NOMO-1 (cell line): ENCODE data around the gene FGB.

Source experiments
- DNase-seq, 2 experiments: peaks; one replicate each; lab custom pipeline; 2025; ENCODE audit not compliant: unreplicated experiment in 2 of 2; lab: John Stamatoyannopoulos, UW

Gene FGB

DNA sequence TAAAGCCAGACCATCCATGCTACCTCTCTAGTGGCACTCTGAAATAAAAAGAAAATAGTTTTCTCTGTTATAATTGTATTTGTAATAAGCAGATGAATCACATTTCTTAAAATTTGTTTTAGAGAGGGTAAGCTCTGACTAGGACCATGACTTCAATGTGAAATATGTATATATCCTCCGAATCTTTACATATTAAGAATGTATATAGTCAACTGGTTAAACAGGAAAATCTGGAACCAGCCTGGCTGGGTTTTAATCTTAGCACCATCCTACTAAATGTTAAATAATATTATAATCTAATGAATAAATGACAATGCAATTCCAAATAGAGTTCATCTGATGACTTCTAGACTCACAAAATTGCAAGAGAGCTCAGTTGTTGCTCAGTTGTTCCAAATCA lies 1.5 kb downstream of the FGB start:
- no peak for DNase-seq

DNA sequence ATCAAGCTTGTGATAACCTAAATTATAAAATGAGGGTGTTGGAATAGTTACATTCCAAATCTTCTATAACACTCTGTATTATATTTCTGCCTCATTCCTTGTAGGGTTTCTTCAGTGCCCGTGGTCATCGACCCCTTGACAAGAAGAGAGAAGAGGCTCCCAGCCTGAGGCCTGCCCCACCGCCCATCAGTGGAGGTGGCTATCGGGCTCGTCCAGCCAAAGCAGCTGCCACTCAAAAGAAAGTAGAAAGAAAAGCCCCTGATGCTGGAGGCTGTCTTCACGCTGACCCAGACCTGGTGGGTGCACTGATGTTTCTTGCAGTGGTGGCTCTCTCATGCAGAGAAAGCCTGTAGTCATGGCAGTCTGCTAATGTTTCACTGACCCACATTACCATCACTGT lies 2.9 kb downstream of the FGB start:
- no peak for DNase-seq

DNA sequence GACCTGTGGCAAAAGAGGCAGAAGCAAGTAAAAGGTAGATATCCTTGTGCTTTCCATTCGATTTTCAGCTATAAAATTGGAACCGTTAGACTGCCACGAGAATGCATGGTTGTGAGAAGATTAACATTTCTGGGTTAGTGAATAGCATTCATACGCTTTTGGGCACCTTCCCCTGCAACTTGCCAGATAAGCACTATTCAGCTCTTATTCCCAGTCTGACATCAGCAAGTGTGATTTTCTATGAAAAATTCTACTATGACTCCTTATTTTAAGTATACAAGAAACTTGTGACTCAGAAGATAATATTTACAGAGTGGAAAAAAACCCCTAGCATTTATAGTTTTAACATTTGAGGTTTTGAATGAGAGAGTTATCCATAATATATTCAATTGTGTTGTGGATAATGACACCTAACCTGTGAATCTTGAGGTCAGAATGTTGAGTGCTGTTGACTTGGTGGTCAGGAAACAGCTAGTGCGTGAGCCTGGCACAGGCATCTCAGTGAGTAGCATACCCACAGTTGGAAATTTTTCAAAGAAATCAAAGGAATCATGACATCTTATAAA lies 3.9 kb downstream of the FGB start:
- no peak for DNase-seq

DNA sequence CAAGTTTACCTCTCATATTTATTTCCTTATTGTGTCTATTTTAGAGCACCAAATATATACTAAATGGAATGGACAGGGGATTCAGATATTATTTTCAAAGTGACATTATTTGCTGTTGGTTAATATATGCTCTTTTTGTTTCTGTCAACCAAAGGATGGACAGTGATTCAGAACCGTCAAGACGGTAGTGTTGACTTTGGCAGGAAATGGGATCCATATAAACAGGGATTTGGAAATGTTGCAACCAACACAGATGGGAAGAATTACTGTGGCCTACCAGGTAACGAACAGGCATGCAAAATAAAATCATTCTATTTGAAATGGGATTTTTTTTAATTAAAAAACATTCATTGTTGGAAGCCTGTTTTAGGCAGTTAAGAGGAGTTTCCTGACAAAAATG lies 6.2 kb downstream of the FGB start:
- no peak for DNase-seq

DNA sequence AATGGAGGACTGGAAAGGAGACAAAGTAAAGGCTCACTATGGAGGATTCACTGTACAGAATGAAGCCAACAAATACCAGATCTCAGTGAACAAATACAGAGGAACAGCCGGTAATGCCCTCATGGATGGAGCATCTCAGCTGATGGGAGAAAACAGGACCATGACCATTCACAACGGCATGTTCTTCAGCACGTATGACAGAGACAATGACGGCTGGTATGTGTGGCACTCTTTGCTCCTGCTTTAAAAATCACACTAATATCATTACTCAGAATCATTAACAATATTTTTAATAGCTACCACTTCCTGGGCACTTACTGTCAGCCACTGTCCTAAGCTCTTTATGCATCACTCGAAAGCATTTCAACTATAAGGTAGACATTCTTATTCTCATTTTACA lies 6.8 kb downstream of the FGB start:
- no peak for DNase-seq

DNA sequence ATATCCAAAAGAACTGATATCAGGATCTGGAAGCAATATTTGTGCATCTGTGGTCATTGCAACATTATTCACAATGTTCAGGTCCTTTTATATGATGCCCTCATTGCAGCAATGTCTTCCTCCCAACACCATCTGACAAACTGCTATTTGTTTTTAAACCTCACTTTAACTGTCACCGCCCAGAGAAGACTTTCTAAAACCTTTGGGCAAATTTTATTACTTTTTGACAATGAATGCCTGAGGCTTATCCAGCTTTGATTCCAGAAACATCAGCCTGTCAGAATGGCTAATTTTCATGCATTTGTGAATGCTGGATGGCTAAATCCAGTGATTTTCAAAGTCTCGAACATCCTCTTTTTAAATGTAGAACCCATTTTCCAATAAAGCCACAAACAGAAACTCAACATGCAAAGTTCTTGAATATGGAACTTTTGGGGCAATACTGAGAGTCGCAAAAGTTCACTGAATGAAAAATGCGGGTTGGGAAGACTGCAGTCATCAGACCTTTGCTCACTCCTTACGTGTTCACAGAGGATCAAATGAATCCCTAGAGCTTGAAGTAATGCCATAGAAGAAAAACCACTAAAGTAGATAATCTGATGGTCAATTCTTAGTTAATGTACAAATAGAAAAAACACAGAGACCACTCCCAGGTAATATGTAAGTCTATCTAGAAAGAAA lies 10.5 kb downstream of the FGB start:
- DNase-seq: no peak

DNA sequence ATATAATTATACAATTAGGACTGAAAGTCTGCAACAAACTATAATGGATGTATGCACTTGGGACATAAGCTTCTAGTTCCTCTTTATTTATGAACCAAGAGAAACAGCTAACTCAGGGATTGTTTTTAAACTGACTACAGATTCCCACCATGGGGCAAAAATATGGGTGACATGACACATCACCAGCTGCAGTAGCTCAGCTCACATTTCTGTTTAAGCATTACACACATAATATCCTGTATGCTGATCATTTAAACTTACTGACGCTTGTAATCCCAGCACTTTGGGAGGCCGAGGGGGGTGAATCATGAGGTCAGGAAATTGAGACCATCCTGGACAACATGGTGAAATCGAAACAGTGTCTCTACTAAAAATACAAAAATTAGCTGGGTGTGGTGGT lies 11.5 kb downstream of the FGB start:
- DNase-seq: peak in 1 of 2 experiments; percentile 1

DNA sequence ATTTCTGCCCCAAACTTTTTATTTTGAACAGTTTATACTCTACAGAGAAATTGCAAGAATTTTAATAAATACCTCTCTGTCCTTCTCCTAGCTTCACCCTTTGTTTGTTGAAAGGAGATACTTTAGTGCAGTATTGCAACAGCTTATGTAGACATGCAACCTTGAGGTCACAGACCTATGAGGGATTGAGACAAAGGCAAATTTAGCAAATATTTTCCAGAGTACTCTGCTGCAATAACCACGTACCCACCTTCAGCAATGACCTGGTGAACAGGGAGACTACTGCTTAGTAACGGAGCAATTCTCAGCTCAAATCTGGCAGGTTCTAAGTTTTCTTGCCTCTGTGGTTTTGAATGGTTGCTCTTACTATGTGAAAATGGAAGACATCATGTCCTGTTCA lies 14.5 kb downstream of the FGB start:
- DNase-seq: no peak

DNA sequence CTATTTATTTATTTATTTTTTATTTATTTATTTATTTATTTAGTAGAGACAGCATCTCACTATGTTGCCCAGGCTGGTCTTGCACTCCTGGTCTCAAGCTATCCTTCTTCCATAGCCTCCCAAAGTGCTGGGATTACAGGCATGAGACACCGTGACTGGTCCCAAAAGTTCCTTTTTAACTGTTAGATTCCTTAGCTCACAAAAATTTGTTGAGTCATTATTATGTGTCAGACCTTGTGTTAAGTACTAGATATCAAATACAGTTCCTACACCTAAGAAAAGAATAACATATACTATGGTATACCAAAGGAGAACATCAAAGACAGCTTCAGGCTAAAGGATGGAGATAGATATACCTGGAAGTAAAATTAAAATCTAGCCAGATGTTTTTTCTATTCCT lies 16.1 kb downstream of the FGB start:
- no peak for DNase-seq

DNA sequence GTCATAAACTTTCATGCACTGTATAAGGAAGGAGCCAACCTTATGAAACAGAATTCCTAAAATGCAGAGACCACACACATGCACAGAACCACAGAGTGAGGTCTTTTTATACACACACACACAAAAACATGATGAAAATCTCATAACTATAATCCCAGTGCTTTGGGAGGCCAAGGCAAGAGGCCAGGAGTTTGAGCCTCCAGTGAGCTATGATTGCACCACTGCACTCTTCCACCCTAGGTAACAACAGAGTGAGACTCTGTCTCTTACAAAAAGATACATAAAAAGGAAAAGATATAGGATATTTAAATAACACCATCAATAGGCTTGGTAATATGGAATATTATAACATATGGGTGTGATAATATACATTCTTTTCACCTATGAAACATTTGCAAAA lies 17.1 kb downstream of the FGB start:
- DNase-seq: no peak

DNA sequence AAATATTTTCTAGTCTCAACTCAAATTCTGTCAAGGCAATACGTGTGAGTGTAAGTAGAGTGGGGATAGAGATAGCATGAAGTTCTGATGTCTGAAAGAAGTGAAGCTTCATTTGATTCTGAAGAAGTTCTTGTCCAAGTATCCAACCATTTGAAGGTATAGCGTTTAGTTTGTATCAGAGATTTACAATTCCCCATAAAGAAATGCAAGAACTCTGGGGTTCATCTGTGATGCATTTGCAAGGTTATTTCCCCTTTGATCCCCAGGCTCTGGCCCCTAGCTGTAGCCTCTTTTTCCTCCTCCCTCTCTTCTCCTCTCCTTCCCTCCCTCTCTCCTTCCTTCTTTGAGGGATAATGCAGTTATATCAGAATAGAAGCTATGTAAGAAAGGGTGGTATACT lies 19.9 kb downstream of the FGB start:
- no peak for DNase-seq

DNA sequence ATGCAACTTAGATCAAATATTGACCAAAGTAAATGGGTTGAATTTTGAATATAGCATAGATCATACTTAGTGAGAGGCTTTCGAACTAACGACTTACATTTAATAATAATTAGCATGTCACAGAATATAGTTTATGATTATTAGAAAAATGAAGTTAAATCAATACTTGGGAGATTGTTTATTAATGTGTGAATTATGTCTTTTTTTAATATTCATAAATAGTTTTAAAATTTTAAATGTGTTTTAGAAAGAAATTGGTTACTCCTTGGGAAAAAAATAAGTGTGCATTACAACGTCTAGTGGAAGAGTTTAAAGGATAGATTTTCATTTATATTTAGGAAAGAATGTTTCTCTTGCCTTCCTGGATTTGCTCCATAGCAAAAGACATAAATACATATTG lies 20.4 kb downstream of the FGB start:
- no peak for DNase-seq

DNA sequence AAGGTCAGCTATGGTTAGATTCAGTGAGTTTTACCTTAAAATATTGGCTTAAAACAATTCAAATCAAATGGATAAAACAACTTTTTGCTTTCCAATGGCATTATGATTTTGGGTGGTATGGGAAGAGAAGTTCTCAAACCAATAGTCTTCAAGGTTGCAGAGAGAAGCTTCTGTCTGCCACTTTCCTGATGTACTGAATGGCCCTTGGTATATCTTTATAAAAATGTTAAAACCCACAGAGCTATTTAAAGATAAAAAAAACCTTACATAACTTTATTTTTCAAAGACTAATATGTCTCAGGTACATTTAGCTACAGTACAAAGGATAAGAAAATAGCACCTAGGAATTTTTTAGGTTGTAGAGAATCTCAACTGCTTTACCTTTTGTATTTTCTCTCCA lies 20.9 kb downstream of the FGB start:
- DNase-seq: no peak

DNA sequence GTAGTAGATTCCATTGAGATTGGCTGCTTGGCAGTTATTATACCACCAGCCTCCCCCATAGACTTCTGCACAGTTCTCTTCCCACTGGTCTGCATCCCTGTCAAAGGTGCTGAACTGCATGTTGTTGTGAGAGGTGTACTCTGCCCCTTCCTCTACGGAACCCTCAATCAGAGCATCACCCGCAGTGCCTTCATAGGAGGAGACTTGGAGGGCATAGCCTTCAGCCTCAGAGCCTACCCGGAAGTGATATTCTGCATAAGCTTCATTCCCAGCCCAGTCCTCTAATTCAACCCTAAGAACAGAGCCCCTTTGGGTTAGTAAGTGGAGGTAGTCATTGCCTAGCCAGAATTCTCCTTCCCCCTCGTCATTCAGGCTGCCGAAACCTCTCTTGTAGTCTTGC lies 21.4 kb downstream of the FGB start:
- no peak for DNase-seq

DNA sequence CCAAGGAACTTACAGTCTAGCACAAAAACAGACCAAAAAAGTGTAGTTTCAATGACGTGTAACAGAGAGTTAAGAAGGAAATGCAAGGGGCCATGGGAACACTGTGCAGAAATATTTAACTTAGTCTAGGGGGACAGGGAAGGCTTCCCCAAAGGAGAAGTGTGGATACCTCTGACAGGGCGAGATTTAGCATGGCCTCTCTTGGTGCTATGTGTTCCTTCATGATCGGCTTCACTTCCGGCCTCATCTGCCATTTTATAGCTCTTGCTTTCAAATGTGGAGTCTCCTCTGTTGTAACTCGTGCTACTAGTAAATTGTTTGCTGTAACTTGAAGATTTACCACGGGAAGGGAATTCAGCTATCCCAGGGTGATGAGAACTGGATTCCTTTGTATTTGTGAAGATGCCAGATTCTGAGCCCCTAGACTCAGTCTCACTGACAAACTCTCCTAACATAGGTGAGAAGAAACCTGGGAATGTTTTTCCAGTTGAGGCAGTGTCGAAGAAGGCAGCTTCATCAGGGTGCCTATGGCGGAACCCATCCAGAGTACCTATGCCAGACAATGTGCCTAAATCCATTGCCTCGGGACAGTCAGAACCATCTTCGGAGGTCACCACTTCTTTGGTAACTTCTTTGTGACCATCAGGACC lies 22.7 kb downstream of the FGB start:
- no peak for DNase-seq

DNA sequence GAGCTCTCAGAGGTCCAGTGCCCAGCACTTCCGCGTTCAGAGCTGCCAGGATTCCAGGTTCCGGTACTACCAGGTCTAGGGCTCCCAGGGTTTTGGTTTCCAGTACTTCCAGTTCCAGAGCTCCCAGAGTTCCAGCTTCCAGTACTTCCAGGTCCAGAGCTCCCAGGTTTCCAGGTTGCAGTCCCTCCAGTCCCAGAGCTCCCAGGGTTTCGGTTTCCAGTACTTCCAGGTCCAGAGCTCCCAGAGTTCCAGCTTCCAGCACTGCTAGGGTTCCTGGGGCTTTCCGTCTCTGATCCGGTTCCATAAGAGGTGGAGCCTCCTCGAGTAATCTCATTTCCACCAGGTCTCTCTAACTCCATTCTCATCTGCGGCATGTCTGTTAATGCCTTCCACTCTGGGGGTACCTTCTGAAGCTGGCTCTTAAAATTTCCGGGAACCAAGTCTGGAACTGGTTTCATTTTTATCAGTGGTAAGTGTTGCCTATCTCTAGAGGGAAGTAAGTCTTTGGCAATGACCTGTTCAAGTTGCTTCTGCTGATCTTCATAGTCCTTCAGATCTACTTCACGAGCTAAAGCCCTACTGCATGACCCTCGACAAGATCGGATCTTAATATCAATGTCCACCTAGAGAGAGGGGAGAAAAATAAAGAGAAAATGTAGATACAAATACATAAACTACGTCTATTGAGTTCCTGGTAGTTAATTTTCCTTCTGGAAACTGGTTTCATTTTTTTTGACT lies 23.7 kb downstream of the FGB start:
- DNase-seq: peak in 1 of 2 experiments; percentile 15

DNA sequence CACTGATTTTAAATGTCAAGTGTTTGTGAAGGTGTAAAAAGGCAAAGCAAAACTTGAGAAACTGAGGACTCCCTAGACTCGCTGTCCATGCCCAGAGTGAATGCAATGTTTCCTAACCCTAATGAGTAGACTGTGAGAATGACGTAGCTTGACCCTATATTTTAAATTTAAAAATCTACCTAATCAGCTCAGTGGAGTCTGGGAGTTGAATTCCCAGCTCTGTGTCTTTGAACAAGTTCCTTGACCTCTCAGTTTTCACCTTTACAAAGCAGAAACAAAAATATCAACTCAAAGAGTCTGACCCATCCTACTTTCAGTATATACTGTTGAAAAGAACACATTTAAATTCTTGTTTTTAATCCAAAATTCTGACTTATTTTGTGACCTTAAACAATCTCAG lies 25.4 kb downstream of the FGB start:
- no peak for DNase-seq

DNA sequence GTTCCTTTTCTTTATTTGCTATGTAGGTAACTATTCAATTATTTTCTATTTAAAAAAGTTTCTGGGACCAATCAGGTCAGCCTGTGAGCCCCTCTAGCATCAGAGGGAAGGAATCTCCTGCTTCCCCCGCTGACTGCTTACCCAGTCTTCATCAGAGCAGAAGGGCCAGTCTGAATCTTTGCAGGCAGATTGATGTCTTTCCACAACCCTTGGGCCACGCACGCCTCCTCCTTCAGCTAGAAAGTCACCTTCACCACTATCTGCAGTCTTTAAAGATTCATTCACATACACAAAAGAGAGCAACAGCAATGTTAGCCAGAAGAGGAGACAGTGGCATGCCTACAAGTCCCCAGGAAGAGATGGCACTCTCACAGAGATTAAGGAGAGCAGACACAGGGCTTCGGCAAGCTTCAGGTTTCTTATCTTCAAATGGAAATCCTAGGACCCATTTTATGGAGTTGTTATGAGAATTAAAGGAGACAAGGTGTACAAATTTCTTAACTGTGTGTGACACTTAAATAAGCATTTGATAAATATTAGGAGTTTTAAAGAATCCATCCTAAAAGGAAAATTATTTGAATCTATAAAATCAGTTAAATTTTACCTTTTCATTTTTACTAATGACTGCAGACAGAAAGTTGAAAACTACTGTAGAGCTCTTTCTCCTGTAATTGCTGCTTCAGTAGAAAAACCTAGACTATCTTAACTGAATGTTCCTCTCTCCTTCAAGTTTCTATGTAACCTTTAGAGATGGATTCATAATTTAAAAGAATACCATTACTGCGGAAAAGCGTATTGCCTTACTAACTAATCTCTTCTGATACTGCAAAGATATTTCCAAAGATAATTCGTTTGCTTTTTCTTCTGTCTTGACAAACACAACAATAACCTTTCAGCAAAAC lies 26.7 kb downstream of the FGB start:
- no peak for DNase-seq

DNA sequence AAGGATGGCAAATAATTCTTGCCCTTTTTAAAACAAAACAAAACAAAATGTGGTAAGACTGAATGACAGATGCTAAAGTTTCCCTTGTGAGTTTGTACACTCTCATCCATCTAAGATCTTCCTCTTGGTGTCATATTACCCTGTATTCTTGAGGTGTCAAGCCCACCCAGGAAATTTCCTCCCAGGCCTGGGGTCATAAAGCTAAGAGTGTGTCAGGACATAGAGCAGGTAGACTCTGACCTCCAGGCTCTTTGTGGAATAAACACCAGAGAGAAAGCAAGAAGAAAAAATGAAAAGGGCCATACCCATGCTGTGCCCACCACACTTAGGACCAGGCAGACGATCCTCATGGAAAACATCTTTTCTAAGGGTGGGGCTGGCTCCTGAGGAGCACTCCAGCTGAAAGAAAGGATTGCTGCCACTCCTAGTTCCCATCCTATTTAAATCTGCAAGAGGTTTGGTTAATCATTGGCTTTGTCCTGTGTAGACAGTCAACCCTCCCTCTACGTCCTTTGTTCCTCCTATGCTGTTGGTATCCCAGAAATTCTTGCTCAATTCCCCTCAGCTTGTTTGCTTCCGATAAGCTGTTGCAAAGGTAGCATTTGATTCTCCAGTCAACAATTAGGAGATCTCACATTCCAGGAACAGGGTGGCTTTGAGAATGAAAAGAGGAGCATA lies 27.7 kb downstream of the FGB start, which contains the start of gene FGA:
Gene FGA, minus strand, starts transcription at position 414 of the 678 bp plus-strand sequence. Its CDS starts 55 bp downstream, at position 359.
- no peak for DNase-seq

DNA sequence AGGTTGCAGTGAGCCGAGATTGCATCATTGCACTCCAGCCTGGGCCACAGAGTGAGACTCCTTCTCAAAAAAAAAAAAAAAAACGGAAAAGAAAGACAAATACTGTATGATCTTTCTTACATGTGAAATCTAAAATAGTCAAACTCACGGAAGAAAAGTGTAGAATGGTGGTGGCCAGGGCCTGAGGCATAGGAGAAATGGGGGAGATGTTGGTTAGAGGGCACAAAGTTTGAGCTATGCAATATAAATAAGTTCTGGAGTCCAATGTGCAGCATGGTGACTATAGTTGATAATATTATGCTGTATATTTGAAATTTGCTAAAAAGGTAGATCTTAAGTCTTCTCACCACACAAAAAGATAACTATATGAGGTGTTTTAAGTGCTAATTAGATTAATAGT lies 29.1 kb downstream of the FGB start:
- DNase-seq: no peak
